ENCODE data around the gene GTF3C4. TPM values are rescaled to one million over a fixed set of nuclear protein-coding genes. Genes with fewer than 3 reads are reported as not detected.

The GTF3C4 gene, protein sequence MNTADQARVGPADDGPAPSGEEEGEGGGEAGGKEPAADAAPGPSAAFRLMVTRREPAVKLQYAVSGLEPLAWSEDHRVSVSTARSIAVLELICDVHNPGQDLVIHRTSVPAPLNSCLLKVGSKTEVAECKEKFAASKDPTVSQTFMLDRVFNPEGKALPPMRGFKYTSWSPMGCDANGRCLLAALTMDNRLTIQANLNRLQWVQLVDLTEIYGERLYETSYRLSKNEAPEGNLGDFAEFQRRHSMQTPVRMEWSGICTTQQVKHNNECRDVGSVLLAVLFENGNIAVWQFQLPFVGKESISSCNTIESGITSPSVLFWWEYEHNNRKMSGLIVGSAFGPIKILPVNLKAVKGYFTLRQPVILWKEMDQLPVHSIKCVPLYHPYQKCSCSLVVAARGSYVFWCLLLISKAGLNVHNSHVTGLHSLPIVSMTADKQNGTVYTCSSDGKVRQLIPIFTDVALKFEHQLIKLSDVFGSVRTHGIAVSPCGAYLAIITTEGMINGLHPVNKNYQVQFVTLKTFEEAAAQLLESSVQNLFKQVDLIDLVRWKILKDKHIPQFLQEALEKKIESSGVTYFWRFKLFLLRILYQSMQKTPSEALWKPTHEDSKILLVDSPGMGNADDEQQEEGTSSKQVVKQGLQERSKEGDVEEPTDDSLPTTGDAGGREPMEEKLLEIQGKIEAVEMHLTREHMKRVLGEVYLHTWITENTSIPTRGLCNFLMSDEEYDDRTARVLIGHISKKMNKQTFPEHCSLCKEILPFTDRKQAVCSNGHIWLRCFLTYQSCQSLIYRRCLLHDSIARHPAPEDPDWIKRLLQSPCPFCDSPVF
- total RNA-seq (10.7 and 12.9 TPM in 2 replicates), polyA plus RNA-seq (8.3 and 9.2 TPM in 2 replicates)

DNA sequence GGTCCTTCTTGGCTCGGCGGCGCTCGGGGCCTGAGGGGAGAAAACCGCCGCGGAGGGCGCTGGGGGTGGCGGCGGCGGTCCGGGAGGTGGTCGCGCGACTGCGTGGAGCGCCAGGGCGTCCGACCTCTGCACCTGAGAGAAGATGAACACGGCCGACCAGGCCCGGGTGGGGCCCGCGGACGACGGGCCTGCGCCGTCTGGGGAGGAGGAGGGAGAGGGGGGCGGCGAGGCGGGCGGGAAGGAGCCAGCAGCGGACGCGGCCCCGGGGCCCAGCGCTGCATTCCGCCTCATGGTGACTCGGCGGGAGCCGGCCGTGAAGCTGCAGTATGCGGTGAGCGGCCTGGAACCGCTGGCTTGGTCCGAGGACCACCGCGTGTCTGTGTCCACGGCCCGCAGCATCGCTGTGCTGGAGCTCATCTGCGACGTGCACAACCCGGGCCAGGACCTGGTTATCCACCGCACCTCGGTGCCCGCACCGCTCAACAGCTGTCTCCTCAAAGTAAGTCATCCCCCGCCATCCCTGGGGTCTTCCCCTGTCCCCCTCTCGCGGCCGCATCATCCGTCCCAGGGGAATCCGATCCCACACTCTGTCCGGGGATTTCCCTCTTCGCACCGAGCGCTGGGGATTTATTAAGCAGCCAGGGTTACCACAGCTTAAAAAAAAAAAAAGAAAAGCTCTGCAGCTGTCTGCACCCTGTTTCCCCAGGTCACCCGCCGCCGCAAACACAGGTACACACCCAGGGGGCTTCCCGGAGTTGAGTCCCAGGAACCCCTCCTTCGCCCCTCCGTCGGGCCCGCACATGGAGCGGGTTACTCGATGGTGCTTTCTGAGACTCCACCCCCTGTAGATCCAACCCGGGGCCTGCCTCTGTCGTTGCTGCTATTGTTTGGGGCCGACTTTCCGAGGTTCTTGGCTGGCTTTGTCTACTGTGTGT, at the start of gene GTF3C4:
TSS of gene GTF3C4 (plus strand) at position 8 of the 935 bp plus-strand sequence. CDS start at position 143, 135 bp downstream.
- DNase-seq (ENCODE audit: low read depth in 1 of 2, low spot score in 1 of 2) = peak; percentile 33 to 67
- Histone ChIP-seq H3K36me3 (no peaks in the 10 kb centered on the region), H3K9me3 (ENCODE audit: low read depth) (no peaks in the 10 kb centered on the region), H3K27me3 (no peaks in the 10 kb centered on the region), H3K4me3 (peak within 1 kb of the TSS; percentile 80), H3K4me1 (ENCODE audit: low read depth) (peaks cover 8% of the 10 kb centered on the region), H3K27ac (peak within 1 kb of the TSS; percentile 87)
- TF ChIP-seq, protein P1, sequence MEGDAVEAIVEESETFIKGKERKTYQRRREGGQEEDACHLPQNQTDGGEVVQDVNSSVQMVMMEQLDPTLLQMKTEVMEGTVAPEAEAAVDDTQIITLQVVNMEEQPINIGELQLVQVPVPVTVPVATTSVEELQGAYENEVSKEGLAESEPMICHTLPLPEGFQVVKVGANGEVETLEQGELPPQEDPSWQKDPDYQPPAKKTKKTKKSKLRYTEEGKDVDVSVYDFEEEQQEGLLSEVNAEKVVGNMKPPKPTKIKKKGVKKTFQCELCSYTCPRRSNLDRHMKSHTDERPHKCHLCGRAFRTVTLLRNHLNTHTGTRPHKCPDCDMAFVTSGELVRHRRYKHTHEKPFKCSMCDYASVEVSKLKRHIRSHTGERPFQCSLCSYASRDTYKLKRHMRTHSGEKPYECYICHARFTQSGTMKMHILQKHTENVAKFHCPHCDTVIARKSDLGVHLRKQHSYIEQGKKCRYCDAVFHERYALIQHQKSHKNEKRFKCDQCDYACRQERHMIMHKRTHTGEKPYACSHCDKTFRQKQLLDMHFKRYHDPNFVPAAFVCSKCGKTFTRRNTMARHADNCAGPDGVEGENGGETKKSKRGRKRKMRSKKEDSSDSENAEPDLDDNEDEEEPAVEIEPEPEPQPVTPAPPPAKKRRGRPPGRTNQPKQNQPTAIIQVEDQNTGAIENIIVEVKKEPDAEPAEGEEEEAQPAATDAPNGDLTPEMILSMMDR (IDR thresholded peaks at IDR 0.05; ENCODE audit: low read depth, low read length) = no peak

DNA sequence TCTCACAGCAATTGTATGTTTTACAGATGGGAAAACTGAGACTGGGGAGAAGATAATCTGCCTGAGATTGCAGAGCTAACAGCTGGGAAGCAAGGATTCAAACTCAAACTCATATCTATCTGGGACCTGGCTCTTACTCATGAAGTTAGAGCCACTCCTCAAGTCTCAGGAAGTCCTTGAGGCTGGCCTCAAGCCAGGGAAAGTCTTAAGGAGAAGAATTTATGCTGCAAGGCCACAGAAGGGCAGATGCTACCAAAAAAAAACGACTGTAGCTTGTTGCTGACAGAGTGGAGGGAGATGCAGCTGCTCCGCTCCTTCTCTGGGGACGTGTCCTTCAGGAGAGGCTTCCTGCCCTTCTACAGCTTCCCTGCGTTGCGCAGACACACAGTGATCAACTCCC, 48.1 kb upstream of the GTF3C4 start:
- TF ChIP-seq, protein P1 (IDR thresholded peaks at IDR 0.05; ENCODE audit: low read depth, low read length) = no peak
- DNase-seq (ENCODE audit: low read depth in 1 of 2, low spot score in 1 of 2) = peak in 1 of 2 donors; percentile 58
- Histone ChIP-seq H3K4me1 (ENCODE audit: low read depth) (no peaks in the 10 kb centered on the region), H3K36me3 (peaks cover 7% of the 10 kb centered on the region), H3K27ac (no peak overlapping the region), H3K9me3 (ENCODE audit: low read depth) (no peaks in the 10 kb centered on the region), H3K27me3 (no peaks in the 10 kb centered on the region), H3K4me3 (no peak overlapping the region)

DNA sequence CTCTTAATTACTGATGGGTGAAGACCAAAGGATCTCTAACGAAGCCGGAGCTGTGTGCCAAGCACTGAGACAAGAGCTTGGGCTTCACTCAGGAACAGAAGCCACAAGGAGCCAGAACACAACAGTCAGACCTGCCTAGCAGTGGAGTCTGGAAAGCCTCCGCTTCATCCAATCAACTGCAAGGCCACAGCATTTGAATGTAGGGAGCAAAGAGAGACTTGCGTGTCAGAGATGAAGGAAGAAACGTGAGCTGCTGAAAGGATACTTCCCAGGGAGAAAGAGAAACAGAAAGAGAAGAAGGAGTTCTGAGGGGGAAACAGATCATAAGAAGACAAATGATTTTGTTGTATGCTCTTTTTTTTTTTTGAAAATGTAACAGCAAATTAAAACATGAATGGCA, 44.0 kb upstream of the GTF3C4 start:
- no peak overlapping the region for H3K27ac ChIP-seq
- no peaks in the 10 kb centered on the region for H3K27me3 ChIP-seq
- TF ChIP-seq, protein P1 (IDR thresholded peaks at IDR 0.05; ENCODE audit: low read depth, low read length) = no peak
- H3K4me1 ChIP-seq (ENCODE audit: low read depth) = no peaks in the 10 kb centered on the region
- no peak overlapping the region for H3K4me3 ChIP-seq
- no peak for DNase-seq (ENCODE audit: low read depth in 1 of 2, low spot score in 1 of 2)
- no peaks in the 10 kb centered on the region for H3K9me3 ChIP-seq (ENCODE audit: low read depth)
- H3K36me3 ChIP-seq = peaks cover 19% of the 10 kb centered on the region

DNA sequence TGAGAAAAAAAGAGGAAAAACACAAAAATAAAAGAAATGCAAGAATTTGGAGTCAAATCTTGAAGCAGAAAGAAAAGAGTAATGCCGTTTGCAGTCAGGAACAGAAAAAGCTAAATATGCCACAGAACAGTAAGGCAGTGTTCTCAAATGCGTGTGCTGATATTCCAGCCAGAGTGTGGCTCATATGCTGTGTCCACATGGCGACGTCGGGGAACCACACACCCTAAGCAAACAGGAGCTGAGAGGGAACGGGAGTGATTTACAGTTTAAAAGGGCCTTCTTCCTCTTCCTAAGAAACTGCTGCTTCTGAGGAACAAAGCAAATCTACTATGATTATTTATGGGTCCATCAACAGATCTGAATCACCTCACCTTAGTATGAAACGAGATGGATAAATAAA, 43.2 kb upstream of the GTF3C4 start:
- no peak for DNase-seq (ENCODE audit: low read depth in 1 of 2, low spot score in 1 of 2)
- TF ChIP-seq, protein P1 (IDR thresholded peaks at IDR 0.05; ENCODE audit: low read depth, low read length) = no peak
- H3K27ac ChIP-seq = no peak overlapping the region
- no peak overlapping the region for H3K4me3 ChIP-seq
- no peaks in the 10 kb centered on the region for H3K27me3 ChIP-seq
- no peaks in the 10 kb centered on the region for H3K4me1 ChIP-seq (ENCODE audit: low read depth)
- H3K9me3 ChIP-seq (ENCODE audit: low read depth) = no peaks in the 10 kb centered on the region
- H3K36me3 ChIP-seq = peaks cover 19% of the 10 kb centered on the region

DNA sequence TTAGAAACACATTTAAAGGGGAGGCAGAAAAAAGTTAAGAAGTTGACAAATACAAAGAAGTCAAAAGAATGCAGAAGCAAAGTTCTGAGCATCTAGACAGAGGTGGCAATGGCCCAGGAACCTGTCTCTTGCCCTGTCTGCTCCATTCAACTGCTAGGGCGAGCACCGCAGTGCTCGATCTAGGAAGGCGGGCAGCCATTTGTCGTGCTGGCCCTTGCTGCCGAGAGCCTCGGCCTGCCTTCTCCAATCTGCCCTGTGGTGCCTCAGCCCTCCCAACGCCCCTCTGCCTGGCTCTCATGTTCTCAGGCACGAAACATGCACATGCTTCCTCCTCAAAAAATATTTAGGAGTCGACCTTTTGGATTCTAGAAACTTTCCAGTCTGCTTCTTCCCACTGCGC, 42.7 kb upstream of the GTF3C4 start:
- H3K4me1 ChIP-seq (ENCODE audit: low read depth) = no peaks in the 10 kb centered on the region
- peaks cover 18% of the 10 kb centered on the region for H3K36me3 ChIP-seq
- DNase-seq (ENCODE audit: low read depth in 1 of 2, low spot score in 1 of 2) = no peak
- no peak overlapping the region for H3K4me3 ChIP-seq
- no peak overlapping the region for H3K27ac ChIP-seq
- H3K27me3 ChIP-seq = no peaks in the 10 kb centered on the region
- TF ChIP-seq, protein P1 (IDR thresholded peaks at IDR 0.05; ENCODE audit: low read depth, low read length) = no peak
- no peaks in the 10 kb centered on the region for H3K9me3 ChIP-seq (ENCODE audit: low read depth)
